HepG2 (cell line): Measurements from ENCODE around the gene CYP2W1. TPM values are rescaled to one million over a fixed set of nuclear protein-coding genes. Genes with fewer than 3 reads are reported as not detected.
A peak's percentile ranks its signal among the peaks of the same experiment; 100 is the strongest.

Experiments
- ATAC-seq: fragments of 200-7000 bp; cut with Tn5 transposase; 3 replicates; pipeline ENCODE4 v1.9.1; 2020; ENCODE audit warnings: mild to moderate bottlenecking, moderate library complexity
- BruUV-seq: library from RNA; stranded (reverse); fragments of 400-500 nt; replicated peaks from 2 replicates; lab custom pipeline; 2021; lab: Mats Ljungman, UMichigan
- CTCF ChIA-PET: fragments of 300-600 bp; formaldehyde crosslinking; extraction: SDS; loops from one replicate; lab custom pipeline; 2021; ENCODE audit warnings: low total read pairs, inconsistent platforms, low intra/inter-chr PET ratio; lab: Yijun Ruan, JAX
- POLR2A ChIA-PET: fragments of 350-600 bp; sonication (Branson Sonifier 250); formaldehyde crosslinking; loops from one replicate; lab custom pipeline; 2020; ENCODE audit warnings: antibody characterized with exemption, inconsistent platforms; lab: Yijun Ruan, JAX
- DNase-seq: peaks from one replicate; pipeline ENCODE4 v3.0.0-alpha.2; 2015; ENCODE audit warnings: low spot score
- FAIRE-seq: peaks from 3 replicates; lab custom pipeline; 2011; peaks lifted over from hg19 to GRCh38; lab: Jason Lieb, UNC
- H2AFZ ChIP-seq: one replicate; pipeline ENCODE4 v1.6.1; 2011; ENCODE audit warnings: low read length, inconsistent platforms
- H3K27ac ChIP-seq: fragments of 300-600 bp; 3 replicates; pipeline ENCODE4 v1.8.0; 2011; ENCODE audit warnings: mixed run types, mild to moderate bottlenecking, mixed read lengths, low read length, inconsistent platforms; ENCODE audit not compliant: insufficient read depth; ENCODE audit errors: extremely low read length
- H3K27me3 ChIP-seq, 2 experiments: fragments of 200-600 bp in 1 of 2; 2 replicates in 1 of 2; 3 replicates in 1 of 2; pipeline versions ENCODE4 v1.6.0 to v1.8.0; 2011; ENCODE audit warnings: low read length in 2 of 2, mild to moderate bottlenecking in 2 of 2, moderate library complexity in 2 of 2, inconsistent platforms in 1 of 2; ENCODE audit not compliant: insufficient read depth in 2 of 2, control insufficient read depth in 1 of 2
- H3K36me3 ChIP-seq, 2 experiments: fragments of 200-600 bp in 1 of 2; replicated peaks in 1 of 2; 2 replicates in 1 of 2; 3 replicates in 1 of 2; pipeline versions ENCODE4 v1.5.1 to v1.8.0; 2011; ENCODE audit warnings: low read length in 2 of 2, inconsistent platforms in 1 of 2; ENCODE audit not compliant: insufficient read depth in 2 of 2, control insufficient read depth in 1 of 2
- H3K4me1 ChIP-seq: 2 replicates; pipeline ENCODE4 v1.5.1; 2012; ENCODE audit warnings: low read length, inconsistent platforms; ENCODE audit not compliant: insufficient read depth
- H3K4me2 ChIP-seq: 2 replicates; pipeline ENCODE4 v1.6.0; 2011; ENCODE audit warnings: low read depth, low read length, inconsistent platforms
- H3K4me3 ChIP-seq, 3 experiments: fragments of 200-600 bp in 1 of 3; sonication (generic), shearing (Covaris generic) in 1 of 3; replicated peaks in 1 of 3; 2 replicates each; pipeline ENCODE4 v1.5.1; 2011 to 2016; ENCODE audit warnings: low read length in 3 of 3, inconsistent platforms in 2 of 3, low read depth in 2 of 3, mild to moderate bottlenecking in 2 of 3, control low read depth in 1 of 3, mixed read lengths in 1 of 3; ENCODE audit not compliant: insufficient read depth in 1 of 3
- H3K79me2 ChIP-seq: one replicate; pipeline ENCODE4 v1.6.1; 2011; ENCODE audit warnings: low read length, inconsistent platforms; ENCODE audit not compliant: insufficient read depth
- H3K9ac ChIP-seq: 2 replicates; pipeline ENCODE4 v1.6.0; 2011; ENCODE audit warnings: mild to moderate bottlenecking, low read depth, low read length, inconsistent platforms; ENCODE audit not compliant: insufficient read depth
- H3K9me3 ChIP-seq: 2 replicates; pipeline ENCODE4 v1.5.1; 2012; ENCODE audit warnings: mild to moderate bottlenecking, low read length
- H4K20me1 ChIP-seq: 2 replicates; pipeline ENCODE4 v1.6.0; 2011; ENCODE audit warnings: inconsistent platforms, mild to moderate bottlenecking, low read length, moderate library complexity; ENCODE audit not compliant: insufficient read depth
- HNF4A ChIP-seq: sonication (generic); formaldehyde crosslinking; IDR thresholded peaks from 2 replicates; pipeline ENCODE4 v1.4.0; 2020; ENCODE audit warnings: missing genetic modification reagents
- NFKBIZ ChIP-seq: IDR thresholded peaks from 2 replicates; pipeline ENCODE4 v1.6.1; 2018; ENCODE audit warnings: missing genetic modification reagents, missing compliant biosample characterization
- ZNF121 ChIP-seq: sonication (generic); formaldehyde crosslinking; IDR thresholded peaks from 2 replicates; pipeline ENCODE4 v1.5.0; 2020; ENCODE audit warnings: mild to moderate bottlenecking, missing genetic modification reagents
- ZNF530 ChIP-seq: sonication (generic); formaldehyde crosslinking; IDR thresholded peaks from 2 replicates; pipeline ENCODE4 v1.5.0; 2020; ENCODE audit warnings: low read depth, mild to moderate bottlenecking, missing genetic modification reagents
- ZNF614 ChIP-seq: IDR thresholded peaks from 2 replicates; pipeline ENCODE4 v1.6.1; 2018; ENCODE audit warnings: missing biosample characterization, missing genetic modification reagents, inconsistent platforms, borderline replicate concordance
- ZNF790 ChIP-seq: sonication (generic); formaldehyde crosslinking; IDR thresholded peaks from 2 replicates; pipeline ENCODE4 v1.8.0; 2022; ENCODE audit warnings: missing genetic modification reagents, mild to moderate bottlenecking, borderline replicate concordance
- WGBS: methylation state at CpG from one replicate; pipeline ENCODE4 v1.1.6; 2017; ENCODE audit warnings: low lambda C conversion rate; 5-methylcytosine and 5-hydroxymethylcytosine counted together
- in situ Hi-C: cut with HindIII; loops from 2 replicates; pipeline ENCODE4 v1.10.0; 2017; ENCODE audit warnings: low pct_unique_long_range_greater_than_20kb; ENCODE audit not compliant: extremely low pct_ligation_motif_present
- intact Hi-C: fragments of 100-400 bp; cut with micrococcal nuclease; formaldehyde crosslinking; loops from one replicate; pipeline ENCODE4 v1.10.0; 2022; ENCODE audit not compliant: unreplicated experiment
- polyA plus RNA-seq, 8 experiments: library from polyadenylated mRNA; depleted of rRNA in 3 of 8; stranded (reverse) in 7 of 8; unstranded in 1 of 8; fragments of >200 nt; fragmentation: Illumina TruSeq in 4 of 8; extraction: Trizol in 4 of 8; gene quantifications; 2 replicates each; pipeline versions ENCODE4 v1.2.1 to v1.2.3, GENCODE V29; 2011 to 2016; ENCODE audit warnings: low read depth in 4 of 8, missing spikeins in 1 of 8, mixed read lengths in 1 of 8; ENCODE audit not compliant: insufficient read depth in 1 of 8
- total RNA-seq, 5 experiments: library from RNA; depleted of rRNA; stranded (reverse); fragments of >200 nt; fragmentation: Illumina TruSeq; extraction: Trizol; gene quantifications; 2 replicates each; pipeline ENCODE4 v1.2.3, GENCODE V29; 2016; ENCODE audit warnings: low read depth in 1 of 5
- TF ChIP-seq, protein P1 (sequence below): sonication (generic); formaldehyde crosslinking; IDR thresholded peaks from 2 replicates; pipeline ENCODE4 v1.4.0; 2020; ENCODE audit warnings: mild to moderate bottlenecking, missing genetic modification reagents
- TF ChIP-seq, protein P2 (sequence below): sonication (generic); formaldehyde crosslinking; IDR thresholded peaks from 2 replicates; pipeline ENCODE4 v1.5.1; 2020; ENCODE audit warnings: mild to moderate bottlenecking, missing genetic modification reagents, moderate library complexity
- TF ChIP-seq, protein P3 (sequence below): sonication (generic); formaldehyde crosslinking; IDR thresholded peaks from 2 replicates; pipeline ENCODE4 v1.5.0; 2020; ENCODE audit warnings: mild to moderate bottlenecking, missing genetic modification reagents

CYP2W1 gene
- total and polyA plus RNA-seq, 2 of the 13 experiments (the other 11 are each of a cell fraction or from before 2014, with no cell fraction given): 19.5 to 31.7 TPM

DNA sequence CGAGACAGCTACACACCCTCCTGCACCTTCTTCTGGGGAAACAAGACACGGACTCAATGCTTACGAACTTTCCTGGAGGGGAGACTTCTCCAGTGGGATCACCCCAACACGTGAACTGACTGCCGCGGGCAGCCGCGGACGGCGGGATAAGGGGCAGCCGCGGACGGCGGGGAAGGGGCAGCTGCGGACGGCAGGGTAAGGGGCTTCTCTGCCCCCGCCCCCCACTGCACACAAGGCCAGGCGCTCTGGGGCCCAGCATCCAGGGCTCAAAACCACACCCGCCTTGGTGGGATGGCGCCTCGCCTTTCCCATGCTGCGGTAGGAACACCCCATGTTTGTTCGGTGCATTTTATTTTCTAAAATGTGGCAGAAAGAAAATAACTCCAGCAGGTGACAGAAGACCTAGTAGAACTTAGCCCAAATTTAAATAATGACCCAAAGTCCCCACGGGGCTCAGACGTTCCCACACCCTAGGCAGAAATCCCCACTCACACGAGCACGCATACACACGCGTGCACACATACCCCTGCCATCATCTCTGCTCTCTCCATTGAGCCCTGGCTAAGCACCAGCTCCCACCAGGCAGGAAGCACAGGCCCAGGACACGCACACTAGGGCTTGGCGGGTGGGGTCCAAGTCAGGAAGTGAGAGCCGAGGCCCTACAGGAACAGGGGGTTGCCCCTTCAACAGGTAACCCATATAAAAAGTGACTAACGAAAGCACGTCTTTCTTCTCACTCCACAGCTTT lies 34.8 kb downstream of the CYP2W1 start:
- TF ChIP-seq NFKBIZ (no peak), ZNF530 (CRISPR knock-in tag) (no peak), ZNF790 (CRISPR knock-in tag) (no peak), ZNF614 (no peak), ZNF121 (CRISPR knock-in tag) (no peak)
- TF ChIP-seq, protein P1, sequence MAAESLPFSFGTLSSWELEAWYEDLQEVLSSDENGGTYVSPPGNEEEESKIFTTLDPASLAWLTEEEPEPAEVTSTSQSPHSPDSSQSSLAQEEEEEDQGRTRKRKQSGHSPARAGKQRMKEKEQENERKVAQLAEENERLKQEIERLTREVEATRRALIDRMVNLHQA: no peak
- CTCF ChIA-PET: no interaction called here

DNA sequence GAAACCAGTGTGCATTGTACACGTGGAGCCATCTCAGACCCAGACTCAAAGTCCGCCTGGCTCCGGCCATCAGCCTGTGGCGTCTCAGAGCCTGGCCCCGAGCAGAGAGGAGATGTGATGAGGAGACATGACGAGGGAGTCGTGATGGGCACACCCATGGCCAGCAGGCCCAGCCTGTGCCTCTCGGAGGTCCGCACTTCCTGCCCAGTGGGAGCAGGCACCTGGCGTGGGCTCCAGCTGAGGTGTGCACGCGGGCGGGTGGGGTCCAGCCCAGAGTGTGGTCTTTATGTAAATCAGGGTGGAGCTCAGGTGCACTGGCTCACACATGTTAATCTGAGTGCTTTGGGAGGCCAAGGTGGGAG lies 35.3 kb downstream of the CYP2W1 start:
- Histone ChIP-seq H3K9me3 (no peaks in the 10 kb centered on the region), H3K79me2 (peaks cover 6% of the 10 kb centered on the region), H4K20me1 (no peaks in the 10 kb centered on the region), H3K27ac (peak overlapping the region; percentile 42), H2AFZ (no peak overlapping the region), H3K4me3 (no peak overlapping the region), H3K27me3 (no peaks in the 10 kb centered on the region), H3K36me3 (peaks cover 2 to 9% of the 10 kb centered on the region in 2 experiments; a peak in 3 of 5 replicates), H3K4me1 (peaks cover 35% of the 10 kb centered on the region), H3K9ac (no peak overlapping the region), H3K4me2 (no peak overlapping the region)
- 0 out of 2 replicates have a peak, but pooled peaks have one; percentile 21 for TF ChIP-seq HNF4A (CRISPR knock-in tag)
- TF ChIP-seq, protein P2, sequence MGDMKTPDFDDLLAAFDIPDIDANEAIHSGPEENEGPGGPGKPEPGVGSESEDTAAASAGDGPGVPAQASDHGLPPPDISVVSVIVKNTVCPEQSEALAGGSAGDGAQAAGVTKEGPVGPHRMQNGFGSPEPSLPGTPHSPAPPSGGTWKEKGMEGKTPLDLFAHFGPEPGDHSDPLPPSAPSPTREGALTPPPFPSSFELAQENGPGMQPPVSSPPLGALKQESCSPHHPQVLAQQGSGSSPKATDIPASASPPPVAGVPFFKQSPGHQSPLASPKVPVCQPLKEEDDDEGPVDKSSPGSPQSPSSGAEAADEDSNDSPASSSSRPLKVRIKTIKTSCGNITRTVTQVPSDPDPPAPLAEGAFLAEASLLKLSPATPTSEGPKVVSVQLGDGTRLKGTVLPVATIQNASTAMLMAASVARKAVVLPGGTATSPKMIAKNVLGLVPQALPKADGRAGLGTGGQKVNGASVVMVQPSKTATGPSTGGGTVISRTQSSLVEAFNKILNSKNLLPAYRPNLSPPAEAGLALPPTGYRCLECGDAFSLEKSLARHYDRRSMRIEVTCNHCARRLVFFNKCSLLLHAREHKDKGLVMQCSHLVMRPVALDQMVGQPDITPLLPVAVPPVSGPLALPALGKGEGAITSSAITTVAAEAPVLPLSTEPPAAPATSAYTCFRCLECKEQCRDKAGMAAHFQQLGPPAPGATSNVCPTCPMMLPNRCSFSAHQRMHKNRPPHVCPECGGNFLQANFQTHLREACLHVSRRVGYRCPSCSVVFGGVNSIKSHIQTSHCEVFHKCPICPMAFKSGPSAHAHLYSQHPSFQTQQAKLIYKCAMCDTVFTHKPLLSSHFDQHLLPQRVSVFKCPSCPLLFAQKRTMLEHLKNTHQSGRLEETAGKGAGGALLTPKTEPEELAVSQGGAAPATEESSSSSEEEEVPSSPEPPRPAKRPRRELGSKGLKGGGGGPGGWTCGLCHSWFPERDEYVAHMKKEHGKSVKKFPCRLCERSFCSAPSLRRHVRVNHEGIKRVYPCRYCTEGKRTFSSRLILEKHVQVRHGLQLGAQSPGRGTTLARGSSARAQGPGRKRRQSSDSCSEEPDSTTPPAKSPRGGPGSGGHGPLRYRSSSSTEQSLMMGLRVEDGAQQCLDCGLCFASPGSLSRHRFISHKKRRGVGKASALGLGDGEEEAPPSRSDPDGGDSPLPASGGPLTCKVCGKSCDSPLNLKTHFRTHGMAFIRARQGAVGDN (CRISPR knock-in tag): peak; percentile 22; the same call in 1 of the 2 replicates
- TF ChIP-seq, protein P3, sequence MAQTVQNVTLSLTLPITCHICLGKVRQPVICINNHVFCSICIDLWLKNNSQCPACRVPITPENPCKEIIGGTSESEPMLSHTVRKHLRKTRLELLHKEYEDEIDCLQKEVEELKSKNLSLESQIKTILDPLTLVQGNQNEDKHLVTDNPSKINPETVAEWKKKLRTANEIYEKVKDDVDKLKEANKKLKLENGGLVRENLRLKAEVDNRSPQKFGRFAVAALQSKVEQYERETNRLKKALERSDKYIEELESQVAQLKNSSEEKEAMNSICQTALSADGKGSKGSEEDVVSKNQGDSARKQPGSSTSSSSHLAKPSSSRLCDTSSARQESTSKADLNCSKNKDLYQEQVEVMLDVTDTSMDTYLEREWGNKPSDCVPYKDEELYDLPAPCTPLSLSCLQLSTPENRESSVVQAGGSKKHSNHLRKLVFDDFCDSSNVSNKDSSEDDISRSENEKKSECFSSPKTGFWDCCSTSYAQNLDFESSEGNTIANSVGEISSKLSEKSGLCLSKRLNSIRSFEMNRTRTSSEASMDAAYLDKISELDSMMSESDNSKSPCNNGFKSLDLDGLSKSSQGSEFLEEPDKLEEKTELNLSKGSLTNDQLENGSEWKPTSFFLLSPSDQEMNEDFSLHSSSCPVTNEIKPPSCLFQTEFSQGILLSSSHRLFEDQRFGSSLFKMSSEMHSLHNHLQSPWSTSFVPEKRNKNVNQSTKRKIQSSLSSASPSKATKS (CRISPR knock-in tag): no peak
- 0 out of 3 replicates have a peak, but pooled peaks have one; percentile 5 for ATAC-seq
- WGBS: 60% methylated on average over 5 of the region's 13 CpGs
- intact Hi-C loops: no loop called here
- ChIA-PET CTCF (no interaction called here), POLR2A (interaction anchor here (1.1 kb wide), 1 partner anchor 11 kb away, joined by 4 read pairs; no protein-coding TSS in a partner anchor)
- no peak for DNase-seq
- no TSS peak for BruUV-seq
- in situ Hi-C loops: no loop called here
- no peak for FAIRE-seq

More for the DNA sequence above, 34.8 kb downstream of the CYP2W1 start:
- Histone ChIP-seq H3K27me3 (no peaks in the 10 kb centered on the region), H3K9me3 (no peaks in the 10 kb centered on the region), H3K36me3 (peaks cover 2 to 9% of the 10 kb centered on the region in 2 experiments; a peak in 3 of 5 replicates), H3K4me2 (no peak overlapping the region), H3K4me1 (peaks cover 35% of the 10 kb centered on the region), H3K27ac (peak overlapping the region; percentile 42), H3K9ac (no peak overlapping the region), H4K20me1 (no peaks in the 10 kb centered on the region), H2AFZ (no peak overlapping the region), H3K79me2 (peaks cover 6% of the 10 kb centered on the region), H3K4me3 (no peak overlapping the region)
- no TSS peak for BruUV-seq
- in situ Hi-C loops: no loop called here
- intact Hi-C loops: no loop called here
- ATAC-seq (no peak), FAIRE-seq (no peak), DNase-seq (no peak)
- 97% methylated on average over 28 of the region's 34 CpGs for WGBS
- POLR2A ChIA-PET: no interaction called here
